GM12801 (cell line): Measurements from ENCODE around the gene CHN2.

Source experiments
- CTCF ChIP-seq: IDR thresholded peaks from one replicate; pipeline ENCODE4 v1.5.1; 2011; ENCODE audit warnings: control low read depth; ENCODE audit not compliant: insufficient read length; ENCODE audit errors: extremely low read depth

CHN2 gene

DNA sequence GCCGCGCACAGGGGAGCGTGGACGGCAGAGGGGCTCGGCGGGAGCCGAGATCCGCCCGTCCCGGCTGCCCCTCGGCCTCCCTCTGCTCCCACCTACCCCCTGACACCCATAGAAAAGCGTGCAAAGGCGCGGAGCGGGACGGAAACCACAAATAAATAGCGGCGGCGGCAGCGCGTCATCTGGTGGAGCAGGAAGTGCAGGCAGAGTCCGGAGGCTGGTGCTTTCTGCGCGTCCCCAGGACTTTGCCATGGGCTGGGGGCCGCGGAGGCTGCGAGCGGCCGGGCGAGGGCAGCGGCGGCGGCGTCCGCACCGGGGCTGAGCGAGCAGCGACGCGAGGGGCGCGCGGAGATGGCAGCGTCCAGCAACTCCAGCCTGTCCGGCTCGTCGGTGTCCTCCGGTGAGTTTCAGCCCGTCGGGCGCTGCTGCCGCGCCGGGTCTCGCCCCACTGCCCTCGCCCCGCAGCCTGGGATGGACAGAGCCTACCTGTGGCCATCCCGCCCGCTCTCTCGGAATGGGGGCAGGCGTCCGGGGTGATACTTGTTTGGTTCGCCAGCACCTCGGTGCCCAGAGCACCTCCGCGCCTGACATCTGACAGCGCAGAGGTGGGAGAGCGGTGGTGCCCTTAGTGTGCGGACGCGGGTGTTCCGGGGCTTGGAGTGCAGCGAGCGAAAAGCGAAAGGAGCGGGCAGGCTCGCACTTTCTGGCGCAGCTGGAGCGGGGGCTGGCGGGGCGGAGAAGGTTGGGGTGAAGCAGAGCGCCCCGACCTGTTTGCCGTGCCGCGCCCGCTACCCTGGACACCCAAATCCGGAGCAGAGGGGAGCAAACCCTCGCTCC is at the start of gene CHN2:
TSS of gene CHN2 (plus strand) at position 182 of the 834 bp plus-strand sequence.
- TF ChIP-seq CTCF = no peak

DNA sequence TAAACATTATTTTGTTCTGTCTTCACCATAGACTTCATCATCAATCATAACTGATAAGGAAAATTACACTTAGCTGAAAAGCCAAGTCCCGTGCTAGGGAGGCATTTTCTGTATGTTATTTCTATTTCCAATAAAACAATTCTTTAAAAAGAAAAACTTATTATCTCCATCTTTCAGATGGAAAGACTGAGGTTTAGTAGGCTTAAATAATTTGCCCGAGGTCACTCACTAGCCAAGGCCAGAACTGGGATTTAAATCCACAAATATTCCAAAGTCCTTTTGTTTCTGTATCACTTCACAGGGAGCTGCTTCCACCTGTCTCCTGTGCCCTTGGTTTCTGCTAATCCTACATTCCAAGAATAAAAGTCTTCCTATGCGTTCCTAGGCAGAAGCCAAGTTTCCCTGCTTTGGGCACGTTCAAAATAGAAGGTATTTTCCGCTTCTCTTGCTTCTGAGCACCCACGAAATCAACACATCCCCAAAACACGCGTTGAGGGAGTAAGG is 49.0 kb upstream of the CHN2 start:
- TF ChIP-seq CTCF = no peak

GRCh38 chr7:29146057-29146706 is 48.4 kb upstream of the CHN2 start, which contains the start of gene CPVL:
CPVL (minus strand) TSS chr7:29146537; CDS start chr7:29121061, 25,476 bp downstream.
- TF ChIP-seq CTCF = no peak

DNA sequence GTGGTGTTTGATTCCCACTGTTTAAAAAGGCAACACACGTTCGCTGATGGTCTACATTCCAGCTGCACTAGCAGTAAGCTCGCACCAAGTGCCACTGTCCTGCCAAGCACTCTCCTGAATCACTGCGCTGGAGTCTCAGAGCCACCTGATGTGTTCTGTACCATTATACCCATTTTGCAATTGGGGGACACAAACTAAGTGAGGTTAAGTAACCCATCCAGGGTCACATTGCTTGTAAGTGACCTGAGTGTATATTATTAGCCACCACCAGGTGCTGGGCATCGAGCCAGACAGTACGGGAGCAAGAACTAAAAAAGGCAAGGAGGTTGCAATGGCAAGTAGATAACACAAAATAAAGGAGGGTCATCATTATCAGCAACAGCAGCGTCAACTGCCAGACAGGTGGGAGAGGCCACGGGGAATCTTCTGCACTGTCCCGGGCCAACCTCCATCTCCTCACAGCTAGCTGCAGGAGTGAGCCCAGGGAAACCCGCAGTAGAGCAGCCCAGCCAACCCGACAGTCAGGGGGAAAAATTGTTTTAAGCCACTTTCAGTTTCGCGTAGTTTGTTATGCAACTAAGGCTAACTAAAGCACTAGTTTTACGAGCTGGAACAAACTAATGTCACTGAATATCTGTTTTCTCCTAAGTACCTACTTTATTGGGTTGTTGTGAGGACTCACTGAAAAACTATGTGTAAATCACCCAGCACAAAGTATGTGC is 47.5 kb upstream of the CHN2 start:
- no peak for TF ChIP-seq CTCF

- no peak for TF ChIP-seq CTCF
Measured at GRCh38 chr7:29147821-29148220, 46.8 kb upstream of the CHN2 start.

DNA sequence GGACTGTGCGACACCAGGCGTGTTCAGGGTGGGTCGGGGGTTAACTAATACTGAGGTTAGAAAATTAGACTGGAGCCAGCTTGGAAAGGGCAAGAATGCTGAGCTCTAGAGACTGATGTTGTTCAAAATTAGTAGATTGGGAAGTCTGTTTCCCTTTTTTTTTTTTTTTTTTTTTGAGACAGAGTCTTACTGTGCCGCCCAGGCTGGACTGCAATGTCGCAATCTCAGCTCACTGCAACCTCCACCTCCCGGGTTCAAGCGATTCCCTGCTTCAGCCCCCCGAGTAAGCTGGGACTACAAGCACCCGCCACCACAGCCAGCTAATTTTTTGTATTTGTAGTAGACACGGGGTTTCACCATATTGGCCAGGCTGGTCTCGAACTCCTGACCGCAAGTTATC is 45.5 kb upstream of the CHN2 start:
- TF ChIP-seq CTCF = no peak

DNA sequence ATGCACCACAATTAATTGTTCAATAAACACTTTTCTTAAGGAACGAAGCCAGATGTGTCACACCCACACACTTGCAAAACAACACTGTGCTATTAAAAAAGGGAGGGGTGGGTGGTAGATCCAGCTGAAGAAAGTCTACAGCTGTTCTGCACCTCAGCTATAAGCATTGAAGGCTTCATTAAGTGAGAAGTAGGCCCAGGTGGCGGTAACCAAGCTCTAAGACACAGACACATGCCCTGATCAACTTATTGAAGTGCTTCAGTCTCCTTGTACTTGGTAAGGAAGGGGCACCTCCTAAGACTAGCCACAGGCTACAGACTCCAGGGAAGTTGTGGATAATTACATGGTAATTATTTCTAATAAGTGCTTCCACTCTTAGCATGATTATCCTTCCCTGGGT is 43.7 kb upstream of the CHN2 start:
- TF ChIP-seq CTCF = no peak
